HG03565 (cell line): ENCODE data around the gene KCNK13.
"Not testable (repeated sequence)": the region's sequence is repeated elsewhere in the genome, so short reads cannot be mapped to it uniquely, and the experiment has no call there.

Experiments used
- ATAC-seq: cut with Tn5 transposase; IDR thresholded peaks from one replicate; pipeline ENCODE4 v1.9.1; 2021; ENCODE audit warnings: mild to moderate bottlenecking, moderate library complexity; ENCODE audit not compliant: unreplicated experiment

Gene KCNK13

DNA sequence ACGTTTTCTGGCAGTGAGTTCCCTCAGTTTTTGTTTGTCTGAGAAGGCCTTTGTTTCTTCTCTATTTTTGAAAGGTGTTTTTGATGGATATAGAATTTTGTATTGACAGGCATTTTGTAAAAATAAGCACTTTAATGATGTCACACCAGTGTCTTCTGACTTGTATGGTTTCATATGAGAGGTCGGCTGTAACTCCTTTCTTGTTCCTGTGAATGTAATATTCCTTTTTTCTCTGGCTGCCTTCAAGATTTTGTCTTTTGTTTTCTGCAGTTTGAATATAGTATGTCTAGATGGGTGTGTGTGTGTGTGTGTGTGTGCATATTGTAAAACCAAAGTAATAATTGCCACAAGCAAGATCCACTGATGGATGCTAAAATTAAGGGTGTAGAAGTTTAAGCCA is 126.8 kb downstream of the KCNK13 start:
- ATAC-seq, result no peak

DNA sequence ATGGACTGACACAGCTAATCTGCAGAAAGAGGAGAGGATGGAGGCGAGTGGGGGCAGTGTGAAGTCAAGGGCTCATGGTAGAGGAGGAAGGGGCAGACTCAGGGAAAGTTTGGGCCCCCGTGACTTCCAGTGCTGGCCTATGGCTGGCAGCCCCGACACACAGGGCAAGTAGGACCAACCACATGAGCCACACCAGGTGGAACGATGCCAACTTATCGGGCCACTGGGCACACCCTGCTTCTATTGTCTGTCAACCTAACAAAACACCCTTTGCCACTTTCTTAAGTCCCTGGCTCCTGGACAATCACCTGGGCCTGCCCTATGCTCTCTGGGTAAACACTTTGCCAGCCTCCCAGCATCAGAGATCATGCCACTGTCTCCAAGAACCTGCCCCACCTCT is 129.4 kb downstream of the KCNK13 start:
- ATAC-seq, result no peak

DNA sequence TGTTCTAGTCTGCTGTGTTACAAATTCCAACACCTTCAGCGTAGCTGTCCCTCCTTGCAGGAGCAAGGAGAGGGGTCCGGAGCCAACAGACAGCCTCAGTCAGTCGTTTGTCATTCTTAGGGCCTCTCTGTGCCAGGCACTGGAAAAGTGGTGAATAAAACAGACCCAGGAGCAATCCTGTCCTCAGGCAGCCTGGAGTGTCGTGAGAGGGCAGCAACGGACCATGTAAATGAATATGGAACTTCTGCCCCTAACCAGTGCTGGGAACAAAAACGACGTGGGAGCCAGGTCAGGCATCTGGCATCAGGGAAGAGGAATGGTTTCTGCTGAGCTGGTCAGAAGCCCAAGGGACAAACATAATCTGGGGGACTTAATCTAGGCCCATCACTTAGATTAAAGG is 129.8 kb downstream of the KCNK13 start:
- no peak for ATAC-seq

DNA sequence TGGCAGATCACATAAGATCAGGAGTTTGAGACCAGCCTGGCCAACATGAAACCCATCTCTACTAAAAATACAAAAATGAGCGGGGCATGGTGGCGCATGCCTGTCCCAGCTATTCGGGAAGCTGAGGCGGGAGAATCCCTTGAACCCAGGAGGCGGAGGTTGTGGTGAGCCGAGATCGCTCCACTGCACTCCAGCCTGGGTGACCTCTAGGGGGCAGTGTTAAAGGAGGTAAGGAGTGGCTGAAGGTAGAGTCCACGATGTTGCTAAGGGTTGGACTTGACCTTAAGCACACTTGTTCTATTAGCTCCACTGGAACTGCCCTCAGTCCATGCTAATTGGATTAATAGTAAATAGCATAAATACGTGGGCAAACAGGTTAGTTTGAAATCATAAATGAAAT is 132.1 kb downstream of the KCNK13 start:
- no peak for ATAC-seq

DNA sequence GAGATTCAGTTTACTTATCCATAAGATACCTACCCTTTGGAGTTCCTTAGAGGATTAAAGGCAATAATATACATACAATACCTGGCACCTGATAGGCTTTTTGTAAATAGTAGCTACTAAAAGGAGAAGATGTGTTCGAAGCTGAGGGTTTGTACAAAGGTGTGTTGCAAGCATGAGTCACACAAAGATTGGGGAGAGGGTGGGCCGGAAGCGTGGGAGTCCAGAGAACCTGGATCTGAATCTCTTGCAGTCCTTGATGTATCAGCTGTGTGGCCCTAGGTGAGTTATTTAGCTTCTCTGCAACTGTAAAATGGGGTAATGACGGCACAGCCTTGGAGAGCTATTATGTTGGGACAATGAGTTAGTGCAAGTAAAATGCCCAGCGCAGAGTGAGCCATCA is 132.9 kb downstream of the KCNK13 start:
- no peak for ATAC-seq

DNA sequence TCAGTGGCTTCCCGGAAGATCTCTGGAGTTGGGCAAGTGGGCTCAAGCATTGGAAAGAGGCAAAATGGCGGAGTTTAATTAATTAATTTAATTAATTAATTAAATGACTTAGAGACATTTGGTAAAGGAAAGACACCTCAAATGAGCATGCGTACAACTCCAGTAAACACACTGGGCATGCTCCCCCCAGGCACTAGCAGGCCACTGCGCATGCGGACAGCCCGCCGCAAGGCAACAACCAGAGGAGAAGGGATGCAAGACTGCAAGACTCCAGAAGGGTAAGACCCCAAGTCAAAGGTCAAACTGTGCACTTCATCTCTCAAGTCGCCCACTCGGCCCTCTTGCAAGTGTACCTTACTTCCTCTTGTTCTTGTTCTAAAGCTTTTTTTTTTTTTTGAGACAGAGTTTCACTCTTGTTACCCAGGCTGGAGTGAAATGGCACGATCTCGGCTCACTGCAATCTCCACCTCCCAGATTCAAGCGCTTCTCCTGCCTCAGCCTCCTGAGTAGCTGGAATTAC is 136.8 kb downstream of the KCNK13 start:
- no peak for ATAC-seq

DNA sequence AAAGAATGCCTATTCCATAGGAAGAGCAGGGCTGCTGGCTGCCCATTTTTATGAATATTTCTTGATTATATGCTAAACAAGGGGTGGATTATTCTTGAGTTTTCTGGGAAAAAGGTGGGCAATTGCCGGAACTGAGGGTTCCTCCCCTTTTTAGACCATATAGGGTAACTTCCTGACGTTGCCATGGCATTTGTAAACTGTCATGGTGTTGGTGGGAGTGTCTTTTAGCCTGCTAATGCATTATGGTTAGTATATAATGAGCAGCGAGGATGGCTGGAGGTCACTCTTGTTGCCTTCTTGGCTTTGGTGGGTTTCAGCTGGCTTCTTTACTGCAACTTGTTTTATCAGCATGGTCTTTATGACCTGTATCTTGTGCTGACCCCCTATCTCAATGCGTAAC is 138.8 kb downstream of the KCNK13 start:
- ATAC-seq, result not testable (repeated sequence)

DNA sequence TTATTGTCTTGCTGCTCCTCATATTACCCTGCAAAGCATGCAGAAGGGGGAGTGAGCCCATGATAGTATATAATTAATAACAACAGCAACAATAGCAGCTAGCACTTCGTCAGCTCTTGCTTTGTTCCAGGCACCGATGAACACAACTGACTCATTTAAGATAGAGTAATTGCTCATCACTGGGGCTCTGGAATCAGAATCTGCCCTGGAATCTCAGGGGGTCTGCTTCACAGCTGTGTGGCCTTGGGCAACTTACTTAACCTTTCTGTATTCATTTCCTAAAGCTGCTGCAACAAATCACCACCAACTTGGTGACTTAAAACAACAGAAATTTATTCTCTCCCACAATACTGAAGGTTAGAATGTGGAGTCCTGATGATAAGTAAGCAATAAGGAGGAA is 139.6 kb downstream of the KCNK13 start:
- no peak for ATAC-seq

DNA sequence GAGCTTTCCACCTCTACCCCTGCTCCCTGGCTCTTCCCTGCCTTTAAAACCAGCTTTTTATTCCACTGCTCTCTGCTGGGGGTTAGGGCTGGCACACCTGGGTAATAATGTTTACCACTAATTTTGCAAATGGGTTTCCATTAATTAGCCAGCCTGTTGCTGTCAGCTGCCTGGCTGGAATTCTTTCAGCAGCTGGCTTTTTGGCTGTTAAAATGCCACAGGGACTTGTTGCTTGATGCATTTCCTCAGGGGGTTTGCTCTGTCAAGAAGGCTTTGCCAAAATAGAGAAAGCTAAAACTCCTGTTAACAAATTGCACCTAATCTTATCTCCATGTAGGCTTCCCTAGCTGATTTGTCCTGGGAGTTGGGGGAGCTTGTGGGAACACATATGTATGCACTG is 142.7 kb downstream of the KCNK13 start:
- ATAC-seq, result no peak

DNA sequence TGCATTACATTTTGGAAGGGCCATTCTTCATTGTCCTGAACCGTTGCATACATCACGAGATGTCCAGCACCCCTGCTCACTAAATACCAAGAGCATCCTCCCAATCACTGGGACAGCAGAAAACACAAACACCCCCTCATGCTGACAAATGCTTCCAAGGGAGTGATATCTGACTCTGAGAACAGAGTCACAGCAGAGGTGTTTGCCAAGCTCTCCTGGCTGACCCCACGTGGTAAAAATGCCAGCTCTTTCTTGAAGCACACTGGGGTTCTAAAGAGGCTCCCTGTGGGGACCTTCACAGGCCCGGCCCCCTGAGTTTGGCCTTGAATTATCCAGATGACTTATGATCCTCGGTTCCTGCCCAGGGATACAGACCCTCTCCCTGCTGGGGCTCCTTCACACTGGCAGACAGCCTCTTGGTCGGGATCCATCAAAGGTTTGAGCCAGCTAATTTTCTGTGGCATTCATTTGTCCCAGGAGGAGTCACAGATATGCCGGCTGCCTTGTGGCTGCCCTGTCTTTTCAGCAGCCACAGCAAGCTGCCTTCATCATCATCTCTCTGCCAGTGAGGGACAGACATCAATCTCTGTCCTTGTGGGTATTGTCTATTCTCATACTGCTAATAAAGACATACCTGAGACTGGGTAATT is 151.4 kb downstream of the KCNK13 start:
- ATAC-seq, result no peak

DNA sequence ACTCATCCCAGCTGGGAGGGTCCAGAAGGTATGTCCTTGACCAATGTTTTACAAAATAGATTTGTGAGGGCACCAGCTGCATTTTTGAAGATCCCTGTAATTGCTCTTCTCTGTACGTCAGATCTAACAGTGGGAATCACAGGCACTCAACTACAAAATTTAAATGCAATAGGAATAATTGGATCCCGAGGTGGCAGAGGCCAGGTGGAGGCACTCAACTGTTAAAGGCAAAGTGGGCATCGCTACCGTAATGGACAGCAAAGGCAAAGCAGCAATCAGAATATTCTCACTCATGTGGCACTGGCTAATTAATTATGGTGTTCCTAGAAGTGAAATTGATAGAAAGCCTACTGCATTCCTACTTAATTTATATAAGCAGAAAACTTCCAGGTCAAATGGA is 166.7 kb downstream of the KCNK13 start:
- no peak for ATAC-seq

DNA sequence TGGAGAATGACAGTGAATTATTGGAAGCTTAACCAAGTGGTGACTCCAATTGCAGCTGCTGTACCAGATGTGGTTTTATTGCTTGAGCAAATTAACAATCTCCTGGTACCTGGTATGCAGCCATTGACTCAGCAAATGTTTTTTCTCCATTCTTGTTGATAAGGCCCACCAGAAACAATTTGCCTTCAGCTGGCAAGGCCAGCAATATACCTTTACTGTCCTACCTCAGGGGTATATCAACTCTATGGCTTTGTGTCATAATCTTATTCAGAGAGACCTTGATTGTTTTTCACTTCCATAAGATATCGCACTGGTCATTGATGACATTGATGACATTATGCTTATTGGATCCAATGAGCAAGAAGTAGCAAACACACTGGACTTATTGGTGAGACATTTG is 168.1 kb downstream of the KCNK13 start:
- ATAC-seq, result not testable (repeated sequence)
